Esophagus muscularis mucosa (tissue), 4 donors: ENCODE measurements around the gene PAM. TPM values are rescaled to one million over a fixed set of nuclear protein-coding genes. Genes with fewer than 3 reads are reported as not detected.
"Not testable (repeated sequence)": the region's sequence is repeated elsewhere in the genome, so short reads cannot be mapped to it uniquely, and the experiment has no call there.

ENCODE experiments used
- DNase-seq: peaks from one replicate; pipeline ENCODE4 v3.0.0-alpha.2; 2017; ENCODE audit errors: extremely low spot score
- H3K27ac ChIP-seq, 4 donors: fragments of 200-600 bp; sonication (generic); replicated peaks in 1 of 4; 1 replicate in 3 of 4; 2 replicates in 1 of 4; pipeline ENCODE4 v1.5.1; 2016 to 2019; ENCODE audit warnings: mild to moderate bottlenecking in 1 of 4
- H3K27me3 ChIP-seq, 4 donors: fragments of 200-600 bp; sonication (generic); one replicate each; pipeline versions ENCODE4 v1.5.1 to v1.6.0; 2016 to 2019
- H3K36me3 ChIP-seq, 4 donors: fragments of 200-600 bp; sonication (generic); one replicate each; pipeline ENCODE4 v1.5.1; 2016 to 2019
- H3K4me1 ChIP-seq, 4 donors: fragments of 200-600 bp; sonication (generic); one replicate each; pipeline ENCODE4 v1.5.1; 2016 to 2019
- H3K4me3 ChIP-seq, 4 donors: fragments of 200-600 bp; sonication (generic); 1 replicate in 2 of 4; 2 replicates in 2 of 4; pipeline ENCODE4 v1.5.1; 2016 to 2019; ENCODE audit warnings: mild to moderate bottlenecking in 4 of 4, moderate library complexity in 1 of 4
- H3K9me3 ChIP-seq, 4 donors: fragments of 200-600 bp; sonication (generic); 1 replicate in 3 of 4; 2 replicates in 1 of 4; pipeline ENCODE4 v1.5.1; 2016 to 2019
- CTCF ChIP-seq, 3 experiments: fragments of 200-600 bp in 2 of 3; fragments of 450-650 bp in 1 of 3; sonication (generic) in 2 of 3; IDR thresholded peaks; one replicate each; pipeline ENCODE4 v1.5.1; 2017 to 2019; ENCODE audit warnings: antibody characterized with exemption in 3 of 3, mild to moderate bottlenecking in 2 of 3, moderate library complexity in 1 of 3
- EP300 ChIP-seq: sonication (generic); formaldehyde crosslinking; IDR thresholded peaks from one replicate; pipeline ENCODE4 v1.6.1; 2017; ENCODE audit warnings: antibody characterized with exemption
- POLR2A ChIP-seq: fragments of 450-650 bp; IDR thresholded peaks from one replicate; pipeline ENCODE4 v1.6.1; 2017; ENCODE audit warnings: antibody characterized with exemption, moderate library complexity, mild to moderate bottlenecking, low read depth
- POLR2AphosphoS5 ChIP-seq, 2 donors: sonication (generic); formaldehyde crosslinking; IDR thresholded peaks; one replicate each; pipeline ENCODE4 v1.6.1; 2017; ENCODE audit warnings: antibody characterized with exemption in 2 of 2
- WGBS: methylation state at CpG from one replicate; pipeline ENCODE4 v1.1.5; 2018; 5-methylcytosine and 5-hydroxymethylcytosine counted together
- intact Hi-C: fragments of 100-400 bp; cut with DNase I; formaldehyde crosslinking; loops from one replicate; pipeline ENCODE4 v1.15.1; 2023
- total RNA-seq, 4 donors: library from RNA; depleted of rRNA; stranded (reverse); fragments of >200 nt; gene quantifications; one replicate each; pipeline versions ENCODE4 v1.1.0 to v1.2.1, GENCODE V29; 2016

The PAM gene
- total RNA-seq, 4 donors from 2014 or later: 212 to 250 (median 227) TPM

DNA sequence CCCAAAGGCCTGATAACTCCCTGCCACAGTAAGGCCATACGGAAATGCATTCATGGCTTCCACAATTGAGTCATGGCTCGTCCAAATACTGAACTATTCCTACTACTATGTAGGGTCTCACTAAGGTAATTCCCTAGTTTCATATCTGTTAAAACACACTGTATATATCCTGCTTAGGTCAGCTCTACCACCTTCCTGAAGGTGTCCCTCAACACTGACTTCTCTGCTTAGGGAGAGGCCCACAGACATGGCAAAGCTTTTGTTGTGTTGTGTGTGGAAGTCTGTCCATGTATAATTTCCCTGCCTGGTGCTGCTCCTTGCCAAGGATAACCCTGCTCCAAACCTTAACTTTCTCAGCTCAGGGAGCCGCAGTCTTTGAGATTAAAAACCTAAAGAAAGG lies 304.4 kb downstream of the PAM start:
- 85% methylated on average over 3 of the region's 3 CpGs for WGBS

GRCh38 chr5:103060424-103060954 lies 305.4 kb downstream of the PAM start:
- WGBS: 26% methylated on average over 3 of the region's 3 CpGs

More for the DNA sequence above, 304.4 kb downstream of the PAM start:
- Histone ChIP-seq H3K36me3 (no peaks in the 10 kb centered on the region), H3K4me1 (no peaks in the 10 kb centered on the region), H3K27ac (no peak overlapping the region), H3K9me3 (no peaks in the 10 kb centered on the region), H3K4me3 (no peak overlapping the region), H3K27me3 (no peaks in the 10 kb centered on the region)
- no peak for DNase-seq
- TF ChIP-seq CTCF (IDR thresholded peaks at IDR 0.05) (no peak), EP300 (no peak), POLR2A (no peak), POLR2AphosphoS5 (IDR thresholded peaks at IDR 0.05) (no peak)
- intact Hi-C loops: no loop called here

DNA sequence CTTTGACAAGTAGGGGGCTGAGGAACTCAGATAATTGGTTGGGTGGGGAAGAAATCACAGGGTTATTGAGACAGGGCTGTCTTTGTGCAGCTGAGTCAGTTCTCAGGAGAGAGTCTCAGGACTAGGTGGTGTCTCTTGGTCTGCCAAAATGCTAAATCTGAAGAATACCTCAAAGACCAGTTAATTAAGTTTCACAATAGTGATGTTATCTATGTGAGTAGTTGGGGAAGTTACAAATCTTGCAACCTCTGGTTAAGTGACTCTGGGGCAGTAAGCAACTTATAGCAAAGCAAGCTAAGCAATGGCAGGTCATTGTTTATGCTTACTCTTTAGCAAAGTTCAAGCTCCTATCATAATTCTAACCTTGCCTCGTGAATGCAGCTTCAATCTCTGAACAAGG lies 311.2 kb downstream of the PAM start:
- H3K27ac ChIP-seq: no peak overlapping the region
- H3K36me3 ChIP-seq: no peaks in the 10 kb centered on the region
- no peaks in the 10 kb centered on the region for H3K9me3 ChIP-seq
- H3K4me3 ChIP-seq: no peak overlapping the region
- TF ChIP-seq POLR2A (no peak), CTCF (IDR thresholded peaks at IDR 0.05) (no peak), EP300 (no peak), POLR2AphosphoS5 (IDR thresholded peaks at IDR 0.05) (no peak)
- 61% methylated on average over 1 of the region's 1 CpG for WGBS
- H3K27me3 ChIP-seq: no peaks in the 10 kb centered on the region
- DNase-seq: no peak
- H3K4me1 ChIP-seq: no peaks in the 10 kb centered on the region
- intact Hi-C loops: no loop called here

More at GRCh38 chr5:103060424-103060954, 305.4 kb downstream of the PAM start:
- no peak for TF ChIP-seq EP300
- TF ChIP-seq CTCF (IDR thresholded peaks at IDR 0.05): no peak
- no peak for TF ChIP-seq POLR2A
- no peak for TF ChIP-seq POLR2AphosphoS5 (IDR thresholded peaks at IDR 0.05)
- no peak for DNase-seq
- intact Hi-C loops: no loop called here
- Histone ChIP-seq H3K4me1 (no peaks in the 10 kb centered on the region), H3K9me3 (no peaks in the 10 kb centered on the region), H3K36me3 (no peaks in the 10 kb centered on the region), H3K27me3 (no peaks in the 10 kb centered on the region), H3K27ac (no peak overlapping the region), H3K4me3 (no peak overlapping the region)

DNA sequence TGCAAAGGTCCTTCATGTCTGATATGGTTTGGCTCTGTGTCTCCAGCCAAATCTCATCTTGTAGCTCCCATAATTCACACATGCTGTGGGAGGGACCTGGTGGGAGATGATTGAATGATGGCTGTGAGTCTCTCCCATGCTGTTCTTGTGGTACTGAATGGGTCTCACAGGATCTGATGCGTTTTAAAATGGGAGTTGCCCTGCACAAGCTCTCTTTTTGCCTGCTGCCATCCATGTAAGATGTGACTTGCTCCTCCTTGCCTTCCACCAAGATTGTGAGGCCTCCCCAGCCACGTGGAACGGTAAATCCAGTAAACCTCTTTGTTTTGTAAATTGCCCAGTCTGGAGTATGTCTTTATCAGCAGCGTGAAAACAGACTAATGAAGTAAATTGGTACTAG lies 318.4 kb downstream of the PAM start:
- H3K27ac ChIP-seq, H3K4me3 ChIP-seq, intact Hi-C loops, H3K36me3 ChIP-seq, DNase-seq, H3K4me1 ChIP-seq, H3K27me3 ChIP-seq: not testable (repeated sequence)
- 79% methylated on average over 4 of the region's 4 CpGs for WGBS
- H3K9me3 ChIP-seq: peaks cover 0 to 64% (median 51%) of the 10 kb centered on the region in 4 donors

DNA sequence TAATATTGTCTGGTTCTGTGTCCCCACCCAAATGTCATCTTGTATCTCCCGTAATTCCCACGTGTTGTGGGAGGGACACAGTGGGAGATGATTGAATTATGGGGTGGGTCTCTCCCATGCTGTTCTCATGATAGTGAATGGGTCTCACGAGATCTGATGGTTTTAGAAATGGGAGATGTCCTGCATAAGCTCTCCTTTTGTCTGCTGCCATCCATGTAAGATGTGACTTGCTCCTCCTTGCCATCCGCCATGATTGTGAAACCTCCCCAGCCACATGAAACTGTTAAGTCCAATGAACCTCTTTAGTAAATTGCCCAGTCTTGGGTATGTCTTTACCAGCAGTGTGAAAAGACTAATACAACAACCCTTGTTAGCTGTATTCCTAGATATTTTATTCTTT lies 320.3 kb downstream of the PAM start:
- Histone ChIP-seq H3K4me1 (no peaks in the 10 kb centered on the region), H3K27ac (no peak overlapping the region), H3K36me3 (no peaks in the 10 kb centered on the region), H3K27me3 (no peaks in the 10 kb centered on the region), H3K4me3 (no peak overlapping the region), H3K9me3 (peaks cover 0 to 82% (median 70%) of the 10 kb centered on the region in 4 donors)
- no peak for DNase-seq
- WGBS: 94% methylated on average over 4 of the region's 4 CpGs
- TF ChIP-seq POLR2AphosphoS5 (IDR thresholded peaks at IDR 0.05) (no peak), EP300 (no peak), POLR2A (no peak), CTCF (IDR thresholded peaks at IDR 0.05) (no peak)
- intact Hi-C loops: no loop called here
